WTC11 (cell line): ENCODE results near the gene RASL12. TPM values are rescaled to one million over a fixed set of nuclear protein-coding genes. Genes with fewer than 3 reads are reported as not detected.
A peak's percentile ranks its signal among the peaks of the same experiment; 100 is the strongest.

Experiments
- ATAC-seq: fragments of 200-7000 bp; cut with Tn5 transposase; 2 replicates; pipeline ENCODE4 v1.10.0; 2021; ENCODE audit warnings: mild to moderate bottlenecking, moderate library complexity
- CTCF ChIA-PET: fragments of 300-600 bp; sonication (Branson Sonifier 250); formaldehyde crosslinking; loops from one replicate; lab custom pipeline; 2021; ENCODE audit warnings: antibody characterized with exemption; lab: Charles Lee
- POLR2A ChIA-PET: fragments of 350-600 bp; sonication (Branson Sonifier 250); formaldehyde crosslinking; loops from one replicate; lab custom pipeline; 2021; ENCODE audit warnings: antibody characterized with exemption; lab: Charles Lee
- DNase-seq: peaks from one replicate; pipeline ENCODE4 v3.0.0; 2021; ENCODE audit warnings: low spot score
- H3K27ac Mint-ChIP-seq: 2 replicates; pipeline ENCODE4 v1.8.0; 2021; ENCODE audit warnings: mixed read lengths
- H3K27me3 Mint-ChIP-seq: 2 replicates; pipeline ENCODE4 v1.8.0; 2021; ENCODE audit warnings: low read depth, mild to moderate bottlenecking, moderate library complexity, mixed read lengths
- H3K36me3 Mint-ChIP-seq: 2 replicates; pipeline ENCODE4 v1.8.0; 2021; ENCODE audit warnings: mixed read lengths
- H3K4me1 Mint-ChIP-seq: 2 replicates; pipeline ENCODE4 v1.8.0; 2022; ENCODE audit warnings: mixed read lengths
- H3K4me3 Mint-ChIP-seq: 2 replicates; pipeline ENCODE4 v1.8.0; 2021; ENCODE audit warnings: mild to moderate bottlenecking, moderate library complexity, mixed read lengths
- H3K9me3 Mint-ChIP-seq: 2 replicates; pipeline ENCODE4 v1.8.0; 2021; ENCODE audit warnings: mixed read lengths
- CBFB ChIP-seq: sonication (generic); formaldehyde crosslinking; IDR thresholded peaks from 2 replicates; pipeline ENCODE4 v1.8.1; 2022; ENCODE audit warnings: mild to moderate bottlenecking, low read depth, missing genetic modification reagents
- FOXK1 ChIP-seq: sonication (generic); formaldehyde crosslinking; IDR thresholded peaks from 2 replicates; pipeline ENCODE4 v1.8.0; 2022; ENCODE audit warnings: mild to moderate bottlenecking, moderate library complexity, missing genetic modification reagents
- GTF2I ChIP-seq: fragments of 250-450 bp; sonication (Bioruptor Pico); conservative IDR thresholded peaks from 2 replicates; pipeline ENCODE4 v1.4.0; 2021; ENCODE audit warnings: mild to moderate bottlenecking
- JUN ChIP-seq: sonication (generic); formaldehyde crosslinking; IDR thresholded peaks from 2 replicates; pipeline ENCODE4 v1.8.0; 2023; ENCODE audit warnings: mild to moderate bottlenecking, missing genetic modification reagents
- MXD4 ChIP-seq: fragments of 250-450 bp; sonication (Bioruptor Pico); IDR thresholded peaks from 2 replicates; pipeline ENCODE4 v1.8.0; 2021; ENCODE audit warnings: mild to moderate bottlenecking, moderate library complexity, borderline replicate concordance
- NR1H2 ChIP-seq: sonication (generic); formaldehyde crosslinking; IDR thresholded peaks from 2 replicates; pipeline ENCODE4 v1.9.0; 2021; ENCODE audit warnings: mild to moderate bottlenecking, moderate library complexity, missing genetic modification reagents
- RELA ChIP-seq: sonication (generic); formaldehyde crosslinking; IDR thresholded peaks from 2 replicates; pipeline ENCODE4 v1.8.1; 2022; ENCODE audit warnings: missing genetic modification reagents, mild to moderate bottlenecking, borderline replicate concordance
- RORB ChIP-seq: fragments of 250-450 bp; sonication (Bioruptor Pico); IDR thresholded peaks from 2 replicates; pipeline ENCODE4 v1.9.0; 2021; ENCODE audit warnings: mild to moderate bottlenecking
- SP1 ChIP-seq: sonication (generic); formaldehyde crosslinking; conservative IDR thresholded peaks from 2 replicates; pipeline ENCODE4 v1.8.1; 2022; ENCODE audit warnings: missing genetic modification reagents
- TEAD1 ChIP-seq: sonication (generic); formaldehyde crosslinking; IDR thresholded peaks from 2 replicates; pipeline ENCODE4 v1.8.0; 2022; ENCODE audit warnings: mild to moderate bottlenecking, missing genetic modification reagents
- ZNF121 ChIP-seq: sonication (generic); formaldehyde crosslinking; IDR thresholded peaks from 2 replicates; pipeline ENCODE4 v1.8.0; 2023; ENCODE audit warnings: missing genetic modification reagents
- ZNF219 ChIP-seq: sonication (generic); formaldehyde crosslinking; IDR thresholded peaks from 2 replicates; pipeline ENCODE4 v1.8.0; 2023; ENCODE audit warnings: missing genetic modification reagents, mild to moderate bottlenecking, borderline replicate concordance
- ZNF232 ChIP-seq: sonication (generic); formaldehyde crosslinking; IDR thresholded peaks from 2 replicates; pipeline ENCODE4 v1.8.0; 2022; ENCODE audit warnings: mild to moderate bottlenecking, missing genetic modification reagents
- ZNF317 ChIP-seq: sonication (generic); formaldehyde crosslinking; IDR thresholded peaks from 2 replicates; pipeline ENCODE4 v1.8.1; 2023; ENCODE audit warnings: low read depth, mild to moderate bottlenecking, moderate library complexity, missing genetic modification reagents, borderline replicate concordance
- ZNF396 ChIP-seq: fragments of 250-450 bp; sonication (Bioruptor Pico); IDR thresholded peaks from 2 replicates; pipeline ENCODE4 v1.8.0; 2021; ENCODE audit warnings: mild to moderate bottlenecking, moderate library complexity, borderline replicate concordance
- total RNA-seq: library from RNA; stranded (reverse); gene quantifications from 3 replicates; pipeline ENCODE4 v1.2.3, GENCODE V29; 2021
- TF ChIP-seq, protein P1 (sequence below): sonication (generic); formaldehyde crosslinking; IDR thresholded peaks from 2 replicates; pipeline ENCODE4 v1.8.1; 2023; ENCODE audit warnings: mild to moderate bottlenecking, missing genetic modification reagents
- TF ChIP-seq, protein P2 (sequence below): sonication (generic); formaldehyde crosslinking; IDR thresholded peaks from 2 replicates; pipeline ENCODE4 v1.8.0; 2022; ENCODE audit warnings: mild to moderate bottlenecking, missing genetic modification reagents
- TF ChIP-seq, protein P3 (sequence below): sonication (generic); formaldehyde crosslinking; IDR thresholded peaks from 2 replicates; pipeline ENCODE4 v1.8.0; 2023; ENCODE audit warnings: missing genetic modification reagents
- TF ChIP-seq, protein P4 (sequence below): sonication (generic); formaldehyde crosslinking; IDR thresholded peaks from 2 replicates; pipeline ENCODE4 v1.8.0; 2022; ENCODE audit warnings: mild to moderate bottlenecking, missing genetic modification reagents
- TF ChIP-seq, protein P5 (sequence below): sonication (generic); formaldehyde crosslinking; IDR thresholded peaks from 2 replicates; pipeline ENCODE4 v1.8.1; 2023; ENCODE audit warnings: mild to moderate bottlenecking, missing genetic modification reagents
- TF ChIP-seq, protein P6 (sequence below): sonication (generic); formaldehyde crosslinking; IDR thresholded peaks from 2 replicates; pipeline ENCODE4 v1.8.0; 2022; ENCODE audit warnings: mild to moderate bottlenecking, missing genetic modification reagents
- TF ChIP-seq, protein P7 (sequence below): sonication (generic); formaldehyde crosslinking; IDR thresholded peaks from 2 replicates; pipeline ENCODE4 v1.8.0; 2023; ENCODE audit warnings: mild to moderate bottlenecking, missing genetic modification reagents
- TF ChIP-seq, protein P8 (sequence below): sonication (generic); formaldehyde crosslinking; IDR thresholded peaks from 2 replicates; pipeline ENCODE4 v1.8.1; 2022; ENCODE audit warnings: mild to moderate bottlenecking, moderate library complexity, missing genetic modification reagents

The RASL12 gene
- total RNA-seq, 1 experiment from 2014 or later, result 5.6 TPM

DNA sequence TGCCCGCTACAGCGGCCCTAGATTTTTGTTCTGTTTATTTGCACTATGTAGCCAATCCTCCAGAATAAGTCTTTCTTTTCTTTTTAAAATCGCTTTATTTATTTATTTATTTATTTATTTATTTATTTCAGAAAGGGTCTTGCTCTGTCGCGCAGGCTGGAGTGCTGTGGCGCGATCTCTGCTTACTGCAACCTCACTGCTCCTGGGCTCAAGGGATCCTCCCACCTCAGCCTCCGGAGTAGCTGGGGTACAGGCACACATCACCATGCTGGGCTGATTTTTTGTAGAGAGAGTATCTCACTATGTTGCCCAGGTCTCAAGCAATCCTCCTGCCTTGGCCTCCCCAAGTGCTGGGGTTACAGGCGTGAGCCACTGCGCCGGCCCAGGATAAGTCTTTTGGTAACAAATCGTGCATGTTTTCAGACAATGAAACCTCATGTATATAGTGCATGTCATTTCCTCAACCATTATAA is 38.0 kb downstream of the RASL12 start:
- DNase-seq, result no peak
- TF ChIP-seq, protein P1, sequence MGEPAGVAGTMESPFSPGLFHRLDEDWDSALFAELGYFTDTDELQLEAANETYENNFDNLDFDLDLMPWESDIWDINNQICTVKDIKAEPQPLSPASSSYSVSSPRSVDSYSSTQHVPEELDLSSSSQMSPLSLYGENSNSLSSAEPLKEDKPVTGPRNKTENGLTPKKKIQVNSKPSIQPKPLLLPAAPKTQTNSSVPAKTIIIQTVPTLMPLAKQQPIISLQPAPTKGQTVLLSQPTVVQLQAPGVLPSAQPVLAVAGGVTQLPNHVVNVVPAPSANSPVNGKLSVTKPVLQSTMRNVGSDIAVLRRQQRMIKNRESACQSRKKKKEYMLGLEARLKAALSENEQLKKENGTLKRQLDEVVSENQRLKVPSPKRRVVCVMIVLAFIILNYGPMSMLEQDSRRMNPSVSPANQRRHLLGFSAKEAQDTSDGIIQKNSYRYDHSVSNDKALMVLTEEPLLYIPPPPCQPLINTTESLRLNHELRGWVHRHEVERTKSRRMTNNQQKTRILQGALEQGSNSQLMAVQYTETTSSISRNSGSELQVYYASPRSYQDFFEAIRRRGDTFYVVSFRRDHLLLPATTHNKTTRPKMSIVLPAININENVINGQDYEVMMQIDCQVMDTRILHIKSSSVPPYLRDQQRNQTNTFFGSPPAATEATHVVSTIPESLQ, result no peak
- TF ChIP-seq ZNF121 (CRISPR knock-in tag) (peak; percentile 92), GTF2I (CRISPR knock-in tag) (0 out of 2 replicates have a peak, but pooled peaks have one; percentile 37)
- Mint-ChIP-seq H3K9me3 (no peaks in the 10 kb centered on the region), H3K27me3 (peaks cover 6% of the 10 kb centered on the region), H3K4me3 (peak overlapping the region; percentile 30), H3K27ac (no peak overlapping the region), H3K36me3 (peaks cover 4% of the 10 kb centered on the region), H3K4me1 (peaks cover 23% of the 10 kb centered on the region)
- ATAC-seq, result no peak
- ChIA-PET CTCF (interaction anchor here (1.0 kb wide), 1 partner anchor 48 kb away, joined by 3 read pairs; no protein-coding TSS in a partner anchor), POLR2A (no interaction called here)

DNA sequence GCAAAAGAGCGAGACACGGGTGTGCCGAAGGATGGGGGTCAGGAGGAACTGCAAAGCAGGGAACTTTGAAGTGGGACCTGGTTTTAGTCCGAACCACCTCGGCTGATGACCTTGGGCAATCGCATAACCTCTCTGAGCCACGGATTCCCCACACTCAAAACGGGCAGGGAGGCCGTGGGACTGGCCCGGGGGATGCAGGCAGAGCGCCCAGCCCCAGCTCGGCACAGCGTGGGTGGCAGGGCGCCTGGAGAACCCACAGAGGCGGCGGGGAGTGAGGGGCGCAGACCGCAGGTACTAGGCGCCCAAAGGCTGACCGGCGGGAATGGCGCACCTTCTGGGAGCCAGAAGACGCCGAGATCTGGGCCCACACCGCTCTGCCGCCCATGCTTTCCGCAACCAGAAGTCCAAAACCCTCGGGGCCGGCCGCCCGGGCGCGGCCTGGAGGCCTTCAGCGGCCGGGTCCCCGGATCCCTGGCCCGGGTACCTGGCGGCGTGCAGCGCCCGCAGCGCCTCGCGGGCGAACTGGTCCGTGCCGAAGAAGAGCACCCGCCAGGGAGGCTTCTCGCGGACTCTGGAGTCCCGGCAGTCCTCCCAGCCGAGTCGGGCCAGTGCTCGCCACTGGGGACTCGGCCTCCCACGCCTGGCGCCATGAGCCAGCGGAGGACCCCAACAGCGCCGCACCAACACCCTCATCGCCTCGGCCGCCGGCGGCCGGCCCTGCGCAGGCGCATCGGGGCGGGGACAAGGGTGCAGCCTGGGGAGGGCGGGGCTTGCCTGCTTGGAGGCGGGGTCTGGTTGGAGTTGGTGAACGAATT is 38.7 kb downstream of the RASL12 start, which contains the start of gene MTFMT:
Gene MTFMT, minus strand, starts transcription at position 719 of the 815 bp plus-strand sequence. Its CDS starts 26 bp downstream, at position 693.
- POLR2A ChIA-PET, result no interaction called here
- DNase-seq, result peak; percentile 95
- Mint-ChIP-seq H3K4me1 (peaks cover 23% of the 10 kb centered on the region), H3K27me3 (peaks cover 6% of the 10 kb centered on the region), H3K27ac (no peak within 1 kb of the TSS), H3K4me3 (peak within 1 kb of the TSS; percentile 75), H3K9me3 (no peaks in the 10 kb centered on the region), H3K36me3 (peaks cover 8% of the 10 kb centered on the region)
- ATAC-seq, result peak; percentile 82
- CTCF ChIA-PET, result interaction anchor here (1.5 kb wide), 1 partner anchor 48 kb away, joined by 4 read pairs; no protein-coding TSS in a partner anchor
- TF ChIP-seq, protein P2, sequence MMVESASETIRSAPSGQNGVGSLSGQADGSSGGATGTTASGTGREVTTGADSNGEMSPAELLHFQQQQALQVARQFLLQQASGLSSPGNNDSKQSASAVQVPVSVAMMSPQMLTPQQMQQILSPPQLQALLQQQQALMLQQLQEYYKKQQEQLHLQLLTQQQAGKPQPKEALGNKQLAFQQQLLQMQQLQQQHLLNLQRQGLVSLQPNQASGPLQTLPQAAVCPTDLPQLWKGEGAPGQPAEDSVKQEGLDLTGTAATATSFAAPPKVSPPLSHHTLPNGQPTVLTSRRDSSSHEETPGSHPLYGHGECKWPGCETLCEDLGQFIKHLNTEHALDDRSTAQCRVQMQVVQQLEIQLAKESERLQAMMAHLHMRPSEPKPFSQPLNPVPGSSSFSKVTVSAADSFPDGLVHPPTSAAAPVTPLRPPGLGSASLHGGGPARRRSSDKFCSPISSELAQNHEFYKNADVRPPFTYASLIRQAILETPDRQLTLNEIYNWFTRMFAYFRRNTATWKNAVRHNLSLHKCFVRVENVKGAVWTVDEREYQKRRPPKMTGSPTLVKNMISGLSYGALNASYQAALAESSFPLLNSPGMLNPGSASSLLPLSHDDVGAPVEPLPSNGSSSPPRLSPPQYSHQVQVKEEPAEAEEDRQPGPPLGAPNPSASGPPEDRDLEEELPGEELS, result no peak
- no peak for TF ChIP-seq ZNF219 (CRISPR knock-in tag)
- 0 out of 2 replicates have a peak, but pooled peaks have one; percentile 10 for TF ChIP-seq SP1
- TF ChIP-seq NR1H2 (CRISPR knock-in tag), result no peak
- TF ChIP-seq, protein P3, sequence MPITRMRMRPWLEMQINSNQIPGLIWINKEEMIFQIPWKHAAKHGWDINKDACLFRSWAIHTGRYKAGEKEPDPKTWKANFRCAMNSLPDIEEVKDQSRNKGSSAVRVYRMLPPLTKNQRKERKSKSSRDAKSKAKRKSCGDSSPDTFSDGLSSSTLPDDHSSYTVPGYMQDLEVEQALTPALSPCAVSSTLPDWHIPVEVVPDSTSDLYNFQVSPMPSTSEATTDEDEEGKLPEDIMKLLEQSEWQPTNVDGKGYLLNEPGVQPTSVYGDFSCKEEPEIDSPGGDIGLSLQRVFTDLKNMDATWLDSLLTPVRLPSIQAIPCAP (CRISPR knock-in tag), result no peak
- TF ChIP-seq, protein P4, sequence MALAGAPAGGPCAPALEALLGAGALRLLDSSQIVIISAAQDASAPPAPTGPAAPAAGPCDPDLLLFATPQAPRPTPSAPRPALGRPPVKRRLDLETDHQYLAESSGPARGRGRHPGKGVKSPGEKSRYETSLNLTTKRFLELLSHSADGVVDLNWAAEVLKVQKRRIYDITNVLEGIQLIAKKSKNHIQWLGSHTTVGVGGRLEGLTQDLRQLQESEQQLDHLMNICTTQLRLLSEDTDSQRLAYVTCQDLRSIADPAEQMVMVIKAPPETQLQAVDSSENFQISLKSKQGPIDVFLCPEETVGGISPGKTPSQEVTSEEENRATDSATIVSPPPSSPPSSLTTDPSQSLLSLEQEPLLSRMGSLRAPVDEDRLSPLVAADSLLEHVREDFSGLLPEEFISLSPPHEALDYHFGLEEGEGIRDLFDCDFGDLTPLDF (CRISPR knock-in tag), result no peak
- no peak for TF ChIP-seq RELA
- 0 out of 2 replicates have a peak, but pooled peaks have one; percentile 35 for TF ChIP-seq FOXK1
- TF ChIP-seq, protein P5, sequence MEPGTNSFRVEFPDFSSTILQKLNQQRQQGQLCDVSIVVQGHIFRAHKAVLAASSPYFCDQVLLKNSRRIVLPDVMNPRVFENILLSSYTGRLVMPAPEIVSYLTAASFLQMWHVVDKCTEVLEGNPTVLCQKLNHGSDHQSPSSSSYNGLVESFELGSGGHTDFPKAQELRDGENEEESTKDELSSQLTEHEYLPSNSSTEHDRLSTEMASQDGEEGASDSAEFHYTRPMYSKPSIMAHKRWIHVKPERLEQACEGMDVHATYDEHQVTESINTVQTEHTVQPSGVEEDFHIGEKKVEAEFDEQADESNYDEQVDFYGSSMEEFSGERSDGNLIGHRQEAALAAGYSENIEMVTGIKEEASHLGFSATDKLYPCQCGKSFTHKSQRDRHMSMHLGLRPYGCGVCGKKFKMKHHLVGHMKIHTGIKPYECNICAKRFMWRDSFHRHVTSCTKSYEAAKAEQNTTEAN (CRISPR knock-in tag), result no peak
- no peak for TF ChIP-seq MXD4 (CRISPR knock-in tag)
- TF ChIP-seq CBFB, result no peak
- TF ChIP-seq, protein P6, sequence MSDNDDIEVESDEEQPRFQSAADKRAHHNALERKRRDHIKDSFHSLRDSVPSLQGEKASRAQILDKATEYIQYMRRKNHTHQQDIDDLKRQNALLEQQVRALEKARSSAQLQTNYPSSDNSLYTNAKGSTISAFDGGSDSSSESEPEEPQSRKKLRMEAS (CRISPR knock-in tag), result peak; percentile 73
- TF ChIP-seq ZNF396 (CRISPR knock-in tag), result no peak
- TF ChIP-seq, protein P7, sequence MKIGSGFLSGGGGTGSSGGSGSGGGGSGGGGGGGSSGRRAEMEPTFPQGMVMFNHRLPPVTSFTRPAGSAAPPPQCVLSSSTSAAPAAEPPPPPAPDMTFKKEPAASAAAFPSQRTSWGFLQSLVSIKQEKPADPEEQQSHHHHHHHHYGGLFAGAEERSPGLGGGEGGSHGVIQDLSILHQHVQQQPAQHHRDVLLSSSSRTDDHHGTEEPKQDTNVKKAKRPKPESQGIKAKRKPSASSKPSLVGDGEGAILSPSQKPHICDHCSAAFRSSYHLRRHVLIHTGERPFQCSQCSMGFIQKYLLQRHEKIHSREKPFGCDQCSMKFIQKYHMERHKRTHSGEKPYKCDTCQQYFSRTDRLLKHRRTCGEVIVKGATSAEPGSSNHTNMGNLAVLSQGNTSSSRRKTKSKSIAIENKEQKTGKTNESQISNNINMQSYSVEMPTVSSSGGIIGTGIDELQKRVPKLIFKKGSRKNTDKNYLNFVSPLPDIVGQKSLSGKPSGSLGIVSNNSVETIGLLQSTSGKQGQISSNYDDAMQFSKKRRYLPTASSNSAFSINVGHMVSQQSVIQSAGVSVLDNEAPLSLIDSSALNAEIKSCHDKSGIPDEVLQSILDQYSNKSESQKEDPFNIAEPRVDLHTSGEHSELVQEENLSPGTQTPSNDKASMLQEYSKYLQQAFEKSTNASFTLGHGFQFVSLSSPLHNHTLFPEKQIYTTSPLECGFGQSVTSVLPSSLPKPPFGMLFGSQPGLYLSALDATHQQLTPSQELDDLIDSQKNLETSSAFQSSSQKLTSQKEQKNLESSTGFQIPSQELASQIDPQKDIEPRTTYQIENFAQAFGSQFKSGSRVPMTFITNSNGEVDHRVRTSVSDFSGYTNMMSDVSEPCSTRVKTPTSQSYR (CRISPR knock-in tag), result no peak
- TF ChIP-seq, protein P8, sequence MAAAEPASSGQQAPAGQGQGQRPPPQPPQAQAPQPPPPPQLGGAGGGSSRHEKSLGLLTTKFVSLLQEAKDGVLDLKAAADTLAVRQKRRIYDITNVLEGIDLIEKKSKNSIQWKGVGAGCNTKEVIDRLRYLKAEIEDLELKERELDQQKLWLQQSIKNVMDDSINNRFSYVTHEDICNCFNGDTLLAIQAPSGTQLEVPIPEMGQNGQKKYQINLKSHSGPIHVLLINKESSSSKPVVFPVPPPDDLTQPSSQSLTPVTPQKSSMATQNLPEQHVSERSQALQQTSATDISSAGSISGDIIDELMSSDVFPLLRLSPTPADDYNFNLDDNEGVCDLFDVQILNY, result 0 out of 2 replicates have a peak, but pooled peaks have one; percentile 38
- 0 out of 2 replicates have a peak, but pooled peaks have one; percentile 26 for TF ChIP-seq TEAD1 (CRISPR knock-in tag)
- TF ChIP-seq JUN (CRISPR knock-in tag), result no peak
- TF ChIP-seq RORB, result no peak
- TF ChIP-seq ZNF232, result no peak
- no peak for TF ChIP-seq ZNF317 (CRISPR knock-in tag)
